HL-60/S4 treated with retinoic acid at 250 ng/mL for 4 days and 3 days (cell line): ENCODE results near the gene MAP4K4.

Experiments
- in situ Hi-C: fragments of 300-500 bp; cut with MboI; formaldehyde crosslinking; loops from 2 replicates; pipeline ENCODE4 v1.7.0; 2022; ENCODE audit warnings: low sequenced_read_pairs

MAP4K4 gene

GRCh38 chr2:101860157-101860556 is 162.7 kb downstream of the MAP4K4 start:
- in situ Hi-C loops: no loop called here

GRCh38 chr2:101860782-101861181 is 163.3 kb downstream of the MAP4K4 start:
- in situ Hi-C loops: no loop called here

- in situ Hi-C loops: no loop called here
Measured at GRCh38 chr2:101861382-101861781, 163.9 kb downstream of the MAP4K4 start.

- in situ Hi-C loops: no loop called here
Measured at GRCh38 chr2:101863534-101863933, 166.0 kb downstream of the MAP4K4 start.

GRCh38 chr2:101864426-101864825 is 166.9 kb downstream of the MAP4K4 start:
- in situ Hi-C loops: no loop called here

GRCh38 chr2:101868525-101868924 is 171.0 kb downstream of the MAP4K4 start:
- in situ Hi-C loops: no loop called here

GRCh38 chr2:101869527-101869926 is 172.0 kb downstream of the MAP4K4 start:
- in situ Hi-C loops: no loop called here

- in situ Hi-C loops: no loop called here
Measured at GRCh38 chr2:101870444-101870843, 172.9 kb downstream of the MAP4K4 start.

GRCh38 chr2:101871480-101871879 is 174.0 kb downstream of the MAP4K4 start:
- in situ Hi-C loops: no loop called here

- in situ Hi-C loops: no loop called here
Measured at GRCh38 chr2:101872480-101872879, 175.0 kb downstream of the MAP4K4 start.

- in situ Hi-C loops: no loop called here
Measured at GRCh38 chr2:101873543-101873942, 176.0 kb downstream of the MAP4K4 start.

GRCh38 chr2:101874069-101874468 is 176.6 kb downstream of the MAP4K4 start:
- in situ Hi-C loops: no loop called here

- in situ Hi-C loops: no loop called here
Measured at GRCh38 chr2:101879466-101879865, 182.0 kb downstream of the MAP4K4 start.

GRCh38 chr2:101881131-101881530 is 183.6 kb downstream of the MAP4K4 start:
- in situ Hi-C loops: no loop called here

GRCh38 chr2:101882769-101883307 is 185.3 kb downstream of the MAP4K4 start:
- in situ Hi-C loops: no loop called here

- in situ Hi-C loops: no loop called here
Measured at GRCh38 chr2:101883860-101884259, 186.4 kb downstream of the MAP4K4 start.

- in situ Hi-C loops: no loop called here
Measured at GRCh38 chr2:101884423-101884822, 186.9 kb downstream of the MAP4K4 start.

- in situ Hi-C loops: no loop called here
Measured at GRCh38 chr2:101887328-101887727, 189.8 kb downstream of the MAP4K4 start.

GRCh38 chr2:101889460-101890098 is 192.1 kb downstream of the MAP4K4 start:
- in situ Hi-C loops: no loop called here

GRCh38 chr2:101892377-101892776 is 194.9 kb downstream of the MAP4K4 start:
- in situ Hi-C loops: no loop called here

GRCh38 chr2:101893681-101894381 is 196.3 kb downstream of the MAP4K4 start:
- in situ Hi-C loops: no loop called here

- in situ Hi-C loops: no loop called here
Measured at GRCh38 chr2:101895039-101895438, 197.5 kb downstream of the MAP4K4 start.
